Measurements from ENCODE around the gene SCAMP5.

GRCh38 chr15:74994236-74994635 is 1.1 kb upstream of the SCAMP5 start:
- TF ChIP-seq HDGF (IDR thresholded peaks at IDR 0.05; ENCODE audit: borderline replicate concordance) (no peak), NFRKB (IDR thresholded peaks at IDR 0.05) (no peak)
